BJ (cell line): Measurements from ENCODE around the gene FOXQ1. TPM values are rescaled to one million over a fixed set of nuclear protein-coding genes. Genes with fewer than 3 reads are reported as not detected.

Experiments
- CTCF ChIA-PET: fragments of 350-600 bp; formaldehyde crosslinking; extraction: SDS; loops from one replicate; lab custom pipeline; 2021; ENCODE audit warnings: antibody characterized with exemption, inconsistent platforms; lab: Yijun Ruan, JAX
- POLR2A ChIA-PET: fragments of 300-600 bp; sonication (Branson Sonifier 250); formaldehyde crosslinking; extraction: SDS; loops from one replicate; lab custom pipeline; 2021; ENCODE audit warnings: antibody characterized with exemption; lab: Charles Lee
- DNase-seq: peaks from one replicate; pipeline ENCODE4 v3.0.0-alpha.2; 2011; ENCODE audit warnings: low read depth
- H3K27me3 ChIP-seq: 2 replicates; pipeline ENCODE4 v1.6.0; 2011; ENCODE audit warnings: low read length; ENCODE audit not compliant: control insufficient read depth, insufficient read depth
- H3K36me3 ChIP-seq: 2 replicates; pipeline ENCODE4 v1.5.1; 2011; ENCODE audit warnings: low read length; ENCODE audit not compliant: control insufficient read depth, insufficient read depth
- H3K4me3 ChIP-seq: 2 replicates; pipeline ENCODE4 v1.5.1; 2011; ENCODE audit warnings: low read depth, mild to moderate bottlenecking, control low read depth, low read length
- CTCF ChIP-seq: IDR thresholded peaks from 2 replicates; pipeline ENCODE4 v1.5.1; 2011; ENCODE audit warnings: low read depth, mild to moderate bottlenecking, control low read depth, inconsistent platforms, low read length, moderate library complexity; ENCODE audit not compliant: insufficient read depth
- polyA plus RNA-seq: library from polyadenylated mRNA; depleted of rRNA; stranded (reverse); fragments of >200 nt; gene quantifications from 2 replicates; pipeline ENCODE4 v1.2.3, GENCODE V29; 2011

Gene FOXQ1
- polyA plus RNA-seq, 1 experiment: 0.23 TPM

- Histone ChIP-seq H3K36me3 (no peaks in the 10 kb centered on the region), H3K4me3 (no peak overlapping the region), H3K27me3 (no peaks in the 10 kb centered on the region)
- no peak for TF ChIP-seq CTCF
- POLR2A ChIA-PET: no interaction called here
- CTCF ChIA-PET: interaction anchor here (1.6 kb wide), 1 partner anchor 18 kb away, joined by 3 read pairs; no protein-coding TSS in a partner anchor
- no peak for DNase-seq
These were observed 47.1 kb upstream of the FOXQ1 start for GRCh38 chr6:1264619-1265445.

GRCh38 chr6:1266686-1267056 is 45.2 kb upstream of the FOXQ1 start:
- POLR2A ChIA-PET: no interaction called here
- H3K27me3 ChIP-seq: no peaks in the 10 kb centered on the region; the same call in 1 of the 2 replicates
- CTCF ChIA-PET: no interaction called here
- no peak for DNase-seq
- H3K36me3 ChIP-seq: no peaks in the 10 kb centered on the region
- no peak overlapping the region for H3K4me3 ChIP-seq
- TF ChIP-seq CTCF: no peak

- DNase-seq: no peak
- no peak for TF ChIP-seq CTCF
- no peak overlapping the region for H3K4me3 ChIP-seq
- H3K27me3 ChIP-seq: no peaks in the 10 kb centered on the region; the same call in 1 of the 2 replicates
- ChIA-PET POLR2A (no interaction called here), CTCF (interaction anchor here (0.7 kb wide), 1 partner anchor 18 kb away, joined by 3 read pairs; no protein-coding TSS in a partner anchor)
- no peaks in the 10 kb centered on the region for H3K36me3 ChIP-seq
These were observed 44.7 kb upstream of the FOXQ1 start for GRCh38 chr6:1267057-1267732.

GRCh38 chr6:1267790-1268762 is 43.8 kb upstream of the FOXQ1 start:
- Histone ChIP-seq H3K4me3 (no peak overlapping the region), H3K27me3 (no peaks in the 10 kb centered on the region; the same call in 1 of the 2 replicates), H3K36me3 (no peaks in the 10 kb centered on the region)
- DNase-seq: no peak
- POLR2A ChIA-PET: no interaction called here
- no peak for TF ChIP-seq CTCF
- CTCF ChIA-PET: interaction anchor here (0.7 to 1.1 kb wide), 4 partner anchors 17 to 113 kb away, joined by 3 to 4 read pairs (median 3); no protein-coding TSS in a partner anchor
